ENCODE data around the gene OSBPL9.

OSBPL9 gene

GRCh38 chr1:51650198-51650597 lies 33.3 kb downstream of the OSBPL9 start:
- Histone ChIP-seq H3K27ac (ENCODE audit: poor library complexity, severe bottlenecking) (no peak overlapping the region), H3K27me3 (ENCODE audit: insufficient read depth, poor library complexity, severe bottlenecking) (no peaks in the 10 kb centered on the region), H3K9me3 (ENCODE audit: severe bottlenecking) (no peaks in the 10 kb centered on the region), H3K4me1 (ENCODE audit: insufficient read depth, poor library complexity, severe bottlenecking) (peaks cover 14% of the 10 kb centered on the region), H3K36me3 (ENCODE audit: low read depth) (peaks cover 9% of the 10 kb centered on the region; the same call in 1 of the 2 replicates), H3K4me3 (ENCODE audit: severe bottlenecking) (no peak overlapping the region)
- TF ChIP-seq CTCF (IDR thresholded peaks at IDR 0.05; ENCODE audit: poor library complexity, severe bottlenecking), result no peak
- DNase-seq (ENCODE audit: low spot score) (no peak), ATAC-seq (ENCODE audit: low read depth) (no peak)

- DNase-seq (ENCODE audit: low spot score) (no peak), ATAC-seq (ENCODE audit: low read depth) (no peak)
- Histone ChIP-seq H3K27ac (ENCODE audit: poor library complexity, severe bottlenecking) (no peak overlapping the region), H3K4me3 (ENCODE audit: severe bottlenecking) (no peak overlapping the region), H3K9me3 (ENCODE audit: severe bottlenecking) (no peaks in the 10 kb centered on the region), H3K36me3 (ENCODE audit: low read depth) (peaks cover 9% of the 10 kb centered on the region; the same call in 1 of the 2 replicates), H3K27me3 (ENCODE audit: insufficient read depth, poor library complexity, severe bottlenecking) (no peaks in the 10 kb centered on the region), H3K4me1 (ENCODE audit: insufficient read depth, poor library complexity, severe bottlenecking) (peaks cover 13% of the 10 kb centered on the region)
- TF ChIP-seq CTCF (IDR thresholded peaks at IDR 0.05; ENCODE audit: poor library complexity, severe bottlenecking), result no peak
Measured at GRCh38 chr1:51651552-51651942, 34.7 kb downstream of the OSBPL9 start.

GRCh38 chr1:51652599-51652998 lies 35.7 kb downstream of the OSBPL9 start:
- H3K27me3 ChIP-seq (ENCODE audit: insufficient read depth, poor library complexity, severe bottlenecking), result no peaks in the 10 kb centered on the region
- no peaks in the 10 kb centered on the region for H3K9me3 ChIP-seq (ENCODE audit: severe bottlenecking)
- ATAC-seq (ENCODE audit: low read depth), result no peak
- no peak for DNase-seq (ENCODE audit: low spot score)
- H3K27ac ChIP-seq (ENCODE audit: poor library complexity, severe bottlenecking), result no peak overlapping the region
- H3K4me1 ChIP-seq (ENCODE audit: insufficient read depth, poor library complexity, severe bottlenecking), result peaks cover 13% of the 10 kb centered on the region
- TF ChIP-seq CTCF (IDR thresholded peaks at IDR 0.05; ENCODE audit: poor library complexity, severe bottlenecking), result no peak
- H3K36me3 ChIP-seq (ENCODE audit: low read depth), result peaks cover 9% of the 10 kb centered on the region; the same call in 1 of the 2 replicates
- H3K4me3 ChIP-seq (ENCODE audit: severe bottlenecking), result no peak overlapping the region

GRCh38 chr1:51653127-51653526 lies 36.2 kb downstream of the OSBPL9 start:
- no peak for ATAC-seq (ENCODE audit: low read depth)
- Histone ChIP-seq H3K27ac (ENCODE audit: poor library complexity, severe bottlenecking) (no peak overlapping the region), H3K36me3 (ENCODE audit: low read depth) (peaks cover 9% of the 10 kb centered on the region; the same call in 1 of the 2 replicates), H3K4me3 (ENCODE audit: severe bottlenecking) (no peak overlapping the region), H3K27me3 (ENCODE audit: insufficient read depth, poor library complexity, severe bottlenecking) (no peaks in the 10 kb centered on the region), H3K4me1 (ENCODE audit: insufficient read depth, poor library complexity, severe bottlenecking) (peaks cover 11% of the 10 kb centered on the region), H3K9me3 (ENCODE audit: severe bottlenecking) (no peaks in the 10 kb centered on the region)
- DNase-seq (ENCODE audit: low spot score), result no peak
- TF ChIP-seq CTCF (IDR thresholded peaks at IDR 0.05; ENCODE audit: poor library complexity, severe bottlenecking), result no peak

GRCh38 chr1:51654000-51654399 lies 37.1 kb downstream of the OSBPL9 start:
- ATAC-seq (ENCODE audit: low read depth), result no peak
- Histone ChIP-seq H3K9me3 (ENCODE audit: severe bottlenecking) (no peaks in the 10 kb centered on the region), H3K4me3 (ENCODE audit: severe bottlenecking) (no peak overlapping the region), H3K36me3 (ENCODE audit: low read depth) (peaks cover 9% of the 10 kb centered on the region; the same call in 1 of the 2 replicates), H3K27me3 (ENCODE audit: insufficient read depth, poor library complexity, severe bottlenecking) (no peaks in the 10 kb centered on the region), H3K4me1 (ENCODE audit: insufficient read depth, poor library complexity, severe bottlenecking) (peaks cover 8% of the 10 kb centered on the region), H3K27ac (ENCODE audit: poor library complexity, severe bottlenecking) (no peak overlapping the region)
- no peak for DNase-seq (ENCODE audit: low spot score)
- no peak for TF ChIP-seq CTCF (IDR thresholded peaks at IDR 0.05; ENCODE audit: poor library complexity, severe bottlenecking)

Measured in RWPE2 (cell line).